HK-2 (cell line): ENCODE results near the gene POLR2I.
A peak's percentile ranks its signal among the peaks of the same experiment; 100 is the strongest.

Source experiments
- DNase-seq: peaks from one replicate; pipeline ENCODE4 v3.0.0-alpha.2; 2018; ENCODE audit not compliant: unreplicated experiment

Gene POLR2I

DNA sequence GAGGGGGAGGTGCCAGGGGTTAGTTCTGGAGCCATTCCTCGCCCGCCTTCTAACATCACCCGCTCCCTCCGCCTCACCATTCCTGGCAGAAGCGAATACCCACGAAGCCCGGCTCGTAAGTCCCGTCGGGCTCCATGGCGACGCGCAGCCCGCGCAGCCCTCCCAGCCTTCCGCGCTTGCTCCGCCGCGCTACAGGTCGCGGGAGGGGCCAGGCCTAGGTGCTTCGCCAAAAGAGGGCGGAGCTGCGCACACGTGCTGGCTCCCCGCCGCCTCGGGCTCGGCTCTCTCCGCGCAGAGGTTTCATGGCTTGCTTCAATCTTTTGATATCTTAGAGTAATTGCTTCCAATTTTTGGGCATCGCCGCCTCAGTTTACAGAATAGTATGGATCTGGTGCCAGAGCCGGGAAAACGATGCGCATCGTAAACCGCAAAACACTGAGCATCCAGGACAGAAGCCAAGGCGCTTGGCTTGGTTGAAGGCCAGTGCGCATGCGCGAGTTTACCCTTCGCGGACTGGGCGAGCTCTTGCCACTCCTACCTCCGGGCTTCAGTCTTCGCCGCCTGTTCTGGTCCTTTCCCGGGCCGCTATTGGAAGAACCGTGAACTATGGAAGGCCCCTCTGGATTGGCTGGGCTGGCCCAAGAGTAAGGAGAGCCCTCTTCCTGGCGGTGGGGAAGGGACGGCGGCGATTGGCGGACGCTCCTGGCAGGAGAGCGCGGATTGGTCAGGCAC, at the start of gene POLR2I:
POLR2I (minus strand) TSS at position 155 of the 732 bp plus-strand sequence; CDS start at position 136, 19 bp downstream.
- DNase-seq, result peak; percentile 100

DNA sequence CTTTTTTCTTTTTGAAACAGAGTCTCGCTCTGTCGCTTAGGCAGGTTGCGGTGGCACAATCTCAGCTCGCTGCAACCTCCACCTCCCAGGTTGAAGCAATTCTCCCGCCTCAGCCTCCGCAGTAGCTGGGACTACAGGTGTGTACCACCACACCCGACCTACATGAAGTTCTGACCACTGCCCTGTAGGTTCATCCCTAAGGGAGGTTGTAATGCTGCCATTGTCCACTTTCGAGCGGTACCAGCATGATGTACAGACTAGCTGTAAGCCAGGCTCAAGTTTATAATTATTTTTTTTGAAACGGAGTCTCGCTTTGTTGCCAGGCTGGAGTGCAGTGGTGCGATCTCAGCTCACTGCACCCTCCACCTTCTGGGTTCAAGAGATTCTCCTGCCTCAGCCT, 49.1 kb upstream of the POLR2I start:
- no peak for DNase-seq

DNA sequence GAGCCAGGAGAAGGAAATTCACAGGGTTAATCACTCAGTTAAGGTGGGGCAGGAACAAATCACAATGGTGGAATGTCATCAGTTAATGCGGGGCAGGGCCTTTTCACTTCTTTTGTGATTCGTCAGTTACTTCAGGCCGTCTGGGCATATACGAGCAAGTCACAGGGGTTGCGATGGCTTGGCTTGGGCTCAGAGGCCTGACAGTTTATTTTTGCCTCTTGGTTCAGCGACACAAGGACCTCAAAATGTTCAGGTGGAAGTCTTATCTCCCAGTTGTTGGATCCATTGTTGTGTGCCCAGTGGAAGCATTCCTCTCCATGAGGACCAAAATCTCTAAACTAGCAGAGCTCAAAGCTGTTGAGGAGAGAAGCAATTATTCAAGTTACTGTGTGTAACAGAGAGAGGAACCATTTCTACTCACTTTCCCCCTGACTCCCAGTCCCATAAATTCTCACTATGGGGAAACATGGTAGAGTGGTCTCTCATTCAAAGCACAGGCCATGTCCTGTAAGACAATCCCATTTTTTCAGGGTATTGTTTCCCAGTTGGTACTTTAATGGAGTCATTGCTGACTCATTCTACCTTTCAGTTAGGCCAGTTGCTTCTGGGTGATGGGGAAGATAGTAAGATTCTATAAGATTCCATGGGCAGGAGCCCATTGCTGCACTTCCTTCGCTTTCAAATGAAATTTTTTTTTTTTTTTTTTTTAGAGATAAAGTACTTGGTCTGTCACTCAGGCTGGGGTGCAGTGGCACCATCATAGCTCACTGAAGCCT, 46.3 kb upstream of the POLR2I start:
- DNase-seq, result no peak

GRCh38 chr19:36153126-36153525, 38.5 kb upstream of the POLR2I start:
- no peak for DNase-seq

DNA sequence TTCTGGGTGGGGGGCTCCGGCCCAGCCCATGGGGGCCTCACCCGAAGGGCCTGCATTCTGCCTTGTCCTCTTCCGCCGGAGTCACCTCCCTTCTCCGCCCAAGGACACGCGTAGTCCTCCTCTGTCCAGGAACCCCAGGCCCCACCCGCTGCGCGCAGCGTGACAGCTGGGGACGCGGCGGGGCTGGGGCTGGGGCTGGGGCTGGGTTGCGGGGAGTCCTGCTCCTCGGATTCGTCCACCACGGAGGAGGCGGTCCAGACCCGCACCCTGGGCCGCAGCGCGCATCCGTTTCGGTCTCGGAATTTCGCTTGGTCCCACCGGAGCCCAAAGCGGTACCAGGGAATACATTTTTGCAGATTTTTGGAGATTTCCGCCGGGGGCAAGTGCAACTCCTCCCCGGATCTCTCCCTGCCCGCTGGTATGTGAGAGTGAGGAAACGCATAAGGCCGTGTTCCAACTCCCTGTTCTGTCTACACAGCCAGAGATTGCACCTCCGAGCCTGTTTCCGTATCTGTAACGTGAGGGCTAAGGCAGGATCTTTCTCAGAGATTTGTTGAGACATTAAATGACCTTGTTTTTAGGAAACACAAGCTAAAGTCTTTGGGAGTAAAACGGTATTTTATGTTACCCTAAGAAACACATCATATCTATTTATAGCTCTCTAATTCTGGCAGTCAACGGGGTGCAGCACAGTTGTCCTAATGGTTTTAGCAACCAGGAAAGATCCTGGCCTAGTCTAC, 37.8 kb upstream of the POLR2I start, which contains the start of gene COX7A1:
COX7A1 (minus strand) TSS at position 96 of the 740 bp plus-strand sequence; CDS start at position 56, 40 bp downstream.
- DNase-seq, result no peak

- no peak for DNase-seq
Measured at GRCh38 chr19:36152019-36152351, 37.3 kb upstream of the POLR2I start.

DNA sequence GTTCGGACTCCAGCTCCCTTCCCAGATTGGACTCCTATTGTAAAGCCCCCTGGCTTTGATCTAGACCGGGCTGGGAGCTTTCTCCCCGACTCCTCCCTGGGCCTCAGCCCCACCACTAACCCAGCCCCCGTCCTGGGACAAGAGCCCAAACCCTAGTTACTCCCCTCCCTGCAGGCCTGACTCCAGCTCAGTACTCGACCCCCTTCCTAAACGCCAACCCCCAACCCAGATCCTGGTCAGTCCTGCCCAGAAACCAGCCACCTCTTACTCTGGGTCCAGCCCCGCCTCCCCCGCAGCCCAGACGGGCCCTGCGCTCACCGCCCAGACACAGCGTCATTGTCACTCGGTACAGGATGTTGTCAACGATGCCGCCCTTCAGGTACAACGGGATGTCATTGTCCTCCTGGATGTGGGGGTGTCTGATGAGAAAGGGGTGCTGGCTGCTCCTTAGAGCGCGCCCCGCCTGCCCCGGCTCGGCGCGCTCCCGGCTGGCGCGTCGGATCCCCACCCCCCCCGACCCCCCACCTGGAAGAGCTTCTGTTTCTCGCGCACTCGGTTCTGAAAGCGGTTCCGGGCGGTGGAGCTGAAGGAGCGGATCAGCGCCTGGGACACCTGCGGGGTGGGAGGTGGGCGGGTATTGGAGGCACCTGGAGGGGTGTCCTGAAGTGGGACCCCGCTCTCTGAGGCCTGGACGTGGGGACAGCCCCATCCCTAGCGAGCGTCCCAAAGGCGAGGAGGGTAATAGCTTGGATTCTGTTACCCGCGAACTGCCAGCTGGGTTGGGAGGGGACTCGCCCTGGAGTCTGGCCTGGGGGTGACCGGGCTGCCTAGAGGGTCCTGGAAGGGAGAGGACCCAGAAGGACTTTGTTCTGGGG, 36.7 kb upstream of the POLR2I start:
- DNase-seq, result no peak

GRCh38 chr19:36150586-36150985, 35.9 kb upstream of the POLR2I start:
- no peak for DNase-seq

GRCh38 chr19:36149673-36150406, 35.2 kb upstream of the POLR2I start:
- no peak for DNase-seq

- DNase-seq, result no peak
Measured at GRCh38 chr19:36144624-36145023, 29.9 kb upstream of the POLR2I start.

GRCh38 chr19:36142496-36142895, 27.8 kb upstream of the POLR2I start:
- DNase-seq, result no peak

- DNase-seq, result no peak
Measured at GRCh38 chr19:36142046-36142445, 27.4 kb upstream of the POLR2I start.

DNA sequence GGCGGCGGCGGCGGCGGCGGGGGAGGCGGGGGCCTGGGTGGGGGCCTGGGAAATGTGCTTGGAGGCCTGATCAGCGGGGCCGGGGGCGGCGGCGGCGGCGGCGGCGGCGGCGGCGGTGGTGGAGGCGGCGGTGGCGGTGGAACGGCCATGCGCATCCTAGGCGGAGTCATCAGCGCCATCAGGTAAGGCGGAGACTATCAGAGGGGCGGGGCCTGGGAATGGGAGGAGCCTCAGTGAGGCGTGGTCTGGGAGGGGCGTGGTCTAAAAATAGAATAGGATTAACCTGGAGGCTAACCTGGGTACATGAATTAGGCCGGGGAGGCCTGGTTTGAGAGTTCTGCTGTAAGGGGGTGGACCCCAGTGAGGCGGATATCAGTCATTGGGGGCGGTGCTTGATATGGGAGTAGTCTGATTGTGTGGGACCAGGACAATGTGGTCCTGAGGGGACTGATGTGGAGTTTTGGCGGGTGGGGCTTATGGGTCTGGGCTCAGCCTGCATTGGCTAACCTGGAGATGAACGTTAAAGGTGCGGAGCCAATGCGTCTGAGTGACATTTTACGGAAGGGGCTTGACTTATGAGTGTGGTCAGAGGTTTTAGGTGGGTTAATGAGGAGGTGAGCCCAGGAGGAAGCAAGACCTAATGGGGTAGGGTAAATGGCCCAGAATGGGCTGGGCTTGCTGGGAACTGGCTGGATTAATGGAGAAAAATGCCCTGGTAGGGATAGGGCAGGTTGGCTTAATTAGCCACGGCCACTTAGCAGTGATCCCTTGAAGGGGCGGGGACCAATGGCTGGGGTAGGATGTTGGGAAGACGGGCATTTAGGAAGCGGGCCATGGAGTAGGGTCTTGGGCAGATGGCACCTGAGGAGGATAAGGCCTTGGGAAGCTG, 26.6 kb upstream of the POLR2I start:
- DNase-seq, result peak; percentile 90

DNA sequence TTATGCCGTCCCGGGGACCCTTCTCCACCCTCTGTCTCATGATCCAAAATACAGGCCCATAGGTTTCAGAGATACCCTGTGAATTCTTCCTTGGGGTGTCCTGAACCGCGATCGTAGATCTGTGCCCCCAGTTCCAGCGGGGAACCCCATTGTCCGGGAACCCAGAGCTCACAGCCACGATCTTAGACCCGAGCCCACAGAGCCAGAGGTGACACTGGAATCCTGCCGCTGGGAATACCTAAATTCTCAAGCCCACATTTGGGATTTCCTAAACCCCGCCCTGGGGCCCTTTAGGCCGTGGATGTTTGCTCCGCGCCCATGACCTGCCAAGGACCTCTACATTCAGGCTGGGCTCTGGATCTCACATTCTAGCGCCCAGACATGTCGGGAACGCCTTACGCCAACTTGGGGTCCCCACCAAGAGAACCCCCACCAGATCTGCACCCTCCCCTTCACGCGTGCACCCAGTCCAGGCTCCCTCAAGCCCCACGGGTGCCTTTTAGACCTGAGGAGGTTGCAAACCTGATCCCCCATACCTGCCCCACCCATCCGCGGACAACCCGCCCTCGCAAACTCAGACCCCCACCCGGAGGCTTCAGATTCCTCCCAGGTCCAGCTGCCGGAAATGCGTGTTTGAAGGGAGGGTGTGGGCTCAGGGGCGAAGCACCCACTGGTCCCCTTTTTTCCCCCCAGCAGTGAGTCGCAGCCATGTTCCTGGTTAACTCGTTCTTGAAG, 25.8 kb upstream of the POLR2I start:
- DNase-seq, result peak; percentile 74

DNA sequence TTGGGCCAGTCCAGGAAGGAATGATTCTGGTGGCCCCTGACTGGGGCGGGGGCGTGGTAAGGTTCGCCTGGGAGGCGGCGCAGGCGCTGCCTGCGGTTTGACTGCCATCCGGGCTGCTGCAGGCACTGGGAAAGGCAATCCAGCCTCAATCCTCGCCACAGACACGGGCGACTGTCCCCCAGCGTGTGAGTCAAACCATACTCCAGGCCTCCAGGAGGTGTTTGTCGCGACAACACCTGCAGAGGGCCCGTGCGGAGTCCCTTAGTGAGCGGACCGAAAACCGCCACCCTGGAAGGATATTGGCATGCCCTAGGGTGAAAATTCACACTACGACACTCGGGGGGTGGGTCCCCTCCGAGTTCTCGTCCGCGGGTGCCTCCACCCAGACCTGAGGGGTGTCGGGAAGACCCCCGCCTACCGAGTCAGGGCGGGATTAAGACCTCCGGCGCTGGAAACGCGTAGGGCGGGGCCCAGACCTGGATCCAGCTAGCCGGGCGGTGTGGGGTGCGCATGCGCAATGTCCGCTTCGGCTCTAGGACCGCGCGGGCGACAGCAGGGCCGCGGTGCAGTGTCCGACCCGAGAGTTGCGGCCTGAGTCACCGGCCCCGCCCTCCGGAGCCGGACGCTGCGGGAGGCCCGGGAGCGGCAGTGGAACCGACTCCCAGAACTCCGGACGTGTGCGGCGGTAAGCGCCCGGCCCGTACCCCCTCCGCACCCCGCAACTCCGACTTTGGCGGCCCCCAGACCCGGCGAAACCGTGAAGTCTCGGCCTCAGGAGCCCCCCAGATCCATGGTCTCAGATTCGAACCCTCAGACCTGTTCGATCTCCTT, 25.0 kb upstream of the POLR2I start, which contains the start of gene CAPNS1:
CAPNS1 (plus strand) TSS at position 594 of the 831 bp plus-strand sequence. CDS start 946 bp downstream, outside the sequence.
- peak; percentile 99 for DNase-seq

GRCh38 chr19:36139120-36139472, 24.4 kb upstream of the POLR2I start:
- no peak for DNase-seq

DNA sequence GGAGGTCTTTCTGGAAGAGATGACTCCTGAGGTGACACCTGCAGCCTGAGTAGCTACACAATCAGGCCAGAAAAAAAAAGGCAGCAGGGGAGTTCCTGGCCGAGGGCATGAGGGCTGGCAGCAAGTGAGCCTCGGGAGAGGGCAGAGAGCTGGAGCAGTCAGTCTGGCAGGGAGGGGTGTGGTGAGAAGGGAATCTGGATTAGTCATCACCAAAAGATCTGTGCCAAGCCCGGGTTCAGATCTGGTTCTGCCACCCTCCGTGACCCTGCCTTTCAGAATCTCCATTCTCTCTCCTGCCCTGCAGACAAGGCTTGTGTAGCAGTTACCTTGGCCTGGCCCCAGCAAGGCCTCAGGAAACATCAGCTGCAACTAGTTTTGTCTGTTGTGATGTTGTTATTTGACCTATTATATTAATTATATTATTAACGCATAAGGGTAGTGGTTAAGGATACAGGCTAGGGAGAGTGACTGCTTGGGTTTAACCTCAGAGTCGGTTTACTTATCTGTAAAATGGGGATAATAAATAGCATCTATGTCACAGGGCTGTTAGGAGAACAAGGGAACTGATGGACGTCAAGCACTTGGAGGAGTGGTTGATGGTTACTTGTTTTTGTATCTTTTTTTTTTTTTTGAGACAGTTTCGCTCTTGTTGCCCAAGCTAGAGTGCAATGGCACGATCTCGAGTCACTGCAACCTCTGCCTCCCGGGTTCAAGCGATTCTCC, 22.4 kb upstream of the POLR2I start:
- peak; percentile 59 for DNase-seq
